H1 (cell line): Measurements from ENCODE around the gene OGFR. TPM values are rescaled to one million over a fixed set of nuclear protein-coding genes. Genes with fewer than 3 reads are reported as not detected.

Source experiments
- CTCF ChIA-PET: fragments of 300-600 bp; sonication (Branson Sonifier 250); formaldehyde crosslinking; loops from one replicate; lab custom pipeline; 2021; ENCODE audit not compliant: partially characterized antibody; lab: Charles Lee
- POLR2A ChIA-PET: fragments of 300-600 bp; sonication (Branson Sonifier 250); formaldehyde crosslinking; loops from one replicate; lab custom pipeline; 2021; ENCODE audit warnings: inconsistent platforms; ENCODE audit not compliant: partially characterized antibody; lab: Charles Lee
- DNase-seq, 2 experiments: peaks; one replicate each; pipeline versions ENCODE4 v3.0.0 to v3.0.0-alpha.2; 2010 to 2022; ENCODE audit warnings: low spot score in 2 of 2, low read depth in 1 of 2, mixed read lengths in 1 of 2
- FAIRE-seq: peaks from 2 replicates; lab custom pipeline; 2011; peaks lifted over from hg19 to GRCh38; lab: Jason Lieb, UNC
- H2AFZ ChIP-seq: 2 replicates; pipeline ENCODE4 v1.8.1; 2012; ENCODE audit warnings: low read length, inconsistent platforms
- H2AK5ac ChIP-seq: 2 replicates; pipeline ENCODE4 v1.6.1; 2013; ENCODE audit warnings: low read depth, low read length
- H2BK120ac ChIP-seq: replicated peaks from 2 replicates; pipeline ENCODE3; 2013; ENCODE audit warnings: low read depth, low read length, inconsistent platforms
- H2BK12ac ChIP-seq: 2 replicates; pipeline ENCODE4 v1.6.1; 2013; ENCODE audit warnings: low read depth, low read length
- H2BK15ac ChIP-seq: 2 replicates; pipeline ENCODE4 v1.6.1; 2013; ENCODE audit warnings: low read length
- H2BK20ac ChIP-seq: 2 replicates; pipeline ENCODE4 v1.6.1; 2013; ENCODE audit warnings: low read length
- H2BK5ac ChIP-seq: 2 replicates; pipeline ENCODE4 v1.6.1; 2013; ENCODE audit warnings: low read depth, low read length
- H3K14ac ChIP-seq: 2 replicates; pipeline ENCODE4 v1.6.1; 2013; ENCODE audit warnings: inconsistent platforms; ENCODE audit not compliant: insufficient read length
- H3K18ac ChIP-seq: 2 replicates; pipeline ENCODE4 v1.6.1; 2013; ENCODE audit warnings: low read length; ENCODE audit errors: extremely low read depth
- H3K23ac ChIP-seq: 2 replicates; pipeline ENCODE4 v1.6.1; 2013; ENCODE audit warnings: inconsistent platforms; ENCODE audit not compliant: insufficient read length
- H3K23me2 ChIP-seq: 2 replicates; pipeline ENCODE4 v1.6.1; 2013; ENCODE audit warnings: low read depth, low read length
- H3K27ac ChIP-seq: 2 replicates; pipeline ENCODE4 v1.6.1; 2011; ENCODE audit warnings: low read depth, low read length, inconsistent platforms
- H3K27me3 ChIP-seq, 4 experiments: replicated peaks in 1 of 4; 1 replicate in 1 of 4; 2 replicates in 3 of 4; pipeline versions ENCODE4 v1.6.1 to v1.8.1; 2011 to 2013; ENCODE audit warnings: low read length in 3 of 4, mild to moderate bottlenecking in 3 of 4, inconsistent platforms in 2 of 4, mixed read lengths in 2 of 4, moderate library complexity in 1 of 4; ENCODE audit not compliant: control insufficient read depth in 3 of 4, insufficient read depth in 3 of 4; ENCODE audit errors: extremely low read depth in 1 of 4
- H3K36me3 ChIP-seq, 4 experiments: 2 replicates each; pipeline versions ENCODE4 v1.6.1 to v1.8.1; 2011 to 2013; ENCODE audit warnings: mild to moderate bottlenecking in 4 of 4, low read length in 3 of 4, moderate library complexity in 2 of 4, control low read depth in 1 of 4, inconsistent platforms in 1 of 4; ENCODE audit not compliant: insufficient read depth in 4 of 4, control insufficient read depth in 2 of 4
- H3K4ac ChIP-seq: replicated peaks from 2 replicates; pipeline ENCODE3; 2013; ENCODE audit warnings: low read length, low read depth, mixed read lengths, inconsistent platforms; ENCODE audit not compliant: insufficient read length
- H3K4me1 ChIP-seq, 4 experiments: replicated peaks in 1 of 4; 1 replicate in 1 of 4; 2 replicates in 3 of 4; pipeline versions ENCODE4 v1.6.1 to v1.8.1; 2011 to 2013; ENCODE audit warnings: low read length in 3 of 4, inconsistent platforms in 2 of 4, mixed read lengths in 1 of 4; ENCODE audit not compliant: insufficient read depth in 4 of 4, control insufficient read depth in 3 of 4
- H3K4me2 ChIP-seq, 2 experiments: 2 replicates each; pipeline versions ENCODE4 v1.6.1 to v1.8.1; 2011 to 2013; ENCODE audit warnings: low read depth in 2 of 2, low read length in 2 of 2, control low read depth in 1 of 2, inconsistent platforms in 1 of 2, mild to moderate bottlenecking in 1 of 2; ENCODE audit not compliant: insufficient read depth in 1 of 2
- H3K4me3 ChIP-seq, 4 experiments: fragments of 200-600, 300-600 bp in 1 of 4; sonication (generic), shearing (Covaris generic), sonication (Bioruptor Twin) in 1 of 4; 2 replicates each; pipeline versions ENCODE4 v1.5.1 to v1.8.1; 2011 to 2016; ENCODE audit warnings: low read length in 4 of 4, low read depth in 3 of 4, control low read depth in 2 of 4, inconsistent platforms in 2 of 4, mild to moderate bottlenecking in 2 of 4, mixed read lengths in 1 of 4, moderate library complexity in 1 of 4; ENCODE audit not compliant: insufficient read depth in 2 of 4; ENCODE audit errors: extremely low read depth in 1 of 4
- H3K56ac ChIP-seq: replicated peaks from 2 replicates; pipeline ENCODE3; 2013; ENCODE audit warnings: low read depth, mild to moderate bottlenecking, mixed read lengths, low read length, inconsistent platforms; ENCODE audit not compliant: insufficient read length
- H3K79me1 ChIP-seq: 2 replicates; pipeline ENCODE4 v1.6.1; 2013; ENCODE audit warnings: low read depth, low read length, control low read depth
- H3K79me2 ChIP-seq, 2 experiments: 2 replicates each; pipeline versions ENCODE4 v1.6.1 to v1.8.1; 2012 to 2013; ENCODE audit warnings: low read length in 2 of 2, mild to moderate bottlenecking in 2 of 2, inconsistent platforms in 1 of 2; ENCODE audit not compliant: insufficient read depth in 2 of 2, control insufficient read depth in 1 of 2
- H3K9ac ChIP-seq, 4 experiments: replicated peaks in 1 of 4; 1 replicate in 1 of 4; 2 replicates in 3 of 4; pipeline versions ENCODE4 v1.6.1 to v1.8.1; 2011 to 2013; ENCODE audit warnings: low read depth in 3 of 4, low read length in 3 of 4, control low read depth in 2 of 4, mild to moderate bottlenecking in 2 of 4, moderate library complexity in 2 of 4, inconsistent platforms in 1 of 4; ENCODE audit errors: extremely low read depth in 1 of 4
- H3K9me3 ChIP-seq, 2 experiments: 2 replicates each; pipeline versions ENCODE4 v1.6.1 to v1.8.1; 2012 to 2013; ENCODE audit warnings: mild to moderate bottlenecking in 2 of 2, moderate library complexity in 2 of 2, control low read depth in 1 of 2, inconsistent platforms in 1 of 2, low read depth in 1 of 2, low read length in 1 of 2, mixed read lengths in 1 of 2; ENCODE audit not compliant: insufficient read depth in 2 of 2
- H4K20me1 ChIP-seq, 2 experiments: replicated peaks in 1 of 2; 2 replicates each; pipeline versions ENCODE3 to v1.8.1; 2011 to 2013; ENCODE audit warnings: inconsistent platforms in 2 of 2, low read length in 2 of 2, mild to moderate bottlenecking in 1 of 2; ENCODE audit not compliant: insufficient read depth in 2 of 2, control insufficient read depth in 1 of 2
- H4K5ac ChIP-seq: 2 replicates; pipeline ENCODE4 v1.6.1; 2013; ENCODE audit warnings: low read length, low read depth, mixed read lengths, inconsistent platforms; ENCODE audit not compliant: insufficient read length
- H4K8ac ChIP-seq: 2 replicates; pipeline ENCODE4 v1.8.0; 2013; ENCODE audit warnings: mild to moderate bottlenecking, moderate library complexity, low read length, inconsistent platforms; ENCODE audit not compliant: insufficient read depth; ENCODE audit errors: extremely low read depth
- H4K91ac ChIP-seq: replicated peaks from 2 replicates; pipeline ENCODE3; 2013; ENCODE audit warnings: low read length, mixed read lengths, inconsistent platforms; ENCODE audit not compliant: insufficient read length
- CBX8 ChIP-seq: fragments of 300-800, 300-1000 bp; sonication (generic); IDR thresholded peaks from 2 replicates; pipeline ENCODE4 v1.7.1; 2016; ENCODE audit warnings: low read depth, low read length, borderline replicate concordance
- CEBPB ChIP-seq: IDR thresholded peaks from 2 replicates; pipeline ENCODE4 v1.6.1; 2012; ENCODE audit warnings: low read depth, low read length
- KDM4A ChIP-seq: IDR thresholded peaks from one replicate; pipeline ENCODE4 v1.7.1; 2012; ENCODE audit warnings: low read depth, mild to moderate bottlenecking, moderate library complexity, low read length, inconsistent platforms; ENCODE audit not compliant: severe bottlenecking
- POLR2AphosphoS5 ChIP-seq: IDR thresholded peaks from 2 replicates; pipeline ENCODE4 v1.6.1; 2011; ENCODE audit warnings: low read depth, low read length
- RNF2 ChIP-seq: fragments of 200-900, 300-1000 bp; sonication (generic); IDR thresholded peaks from 2 replicates; pipeline ENCODE4 v1.7.1; 2016; ENCODE audit warnings: borderline replicate concordance, low read depth, mild to moderate bottlenecking, antibody characterized with exemption, low read length; ENCODE audit not compliant: poor library complexity, severe bottlenecking; ENCODE audit errors: missing control alignments
- SAP30 ChIP-seq: fragments of 300-600 bp; sonication (generic); IDR thresholded peaks from 2 replicates; pipeline ENCODE4 v1.7.1; 2012; ENCODE audit warnings: low read length, moderate library complexity, mild to moderate bottlenecking, inconsistent platforms; ENCODE audit not compliant: insufficient read depth, insufficient replicate concordance
- SRF ChIP-seq: IDR thresholded peaks from 2 replicates; pipeline ENCODE4 v1.6.1; 2011; ENCODE audit warnings: mild to moderate bottlenecking, low read depth, low read length, moderate library complexity
- TCF12 ChIP-seq: IDR thresholded peaks from 2 replicates; pipeline ENCODE4 v1.6.1; 2011; ENCODE audit warnings: low read depth, mild to moderate bottlenecking, low read length
- YY1 ChIP-seq: IDR thresholded peaks from 2 replicates; pipeline ENCODE4 v1.6.1; 2011; ENCODE audit warnings: low read depth, mild to moderate bottlenecking, low read length
- WGBS, 2 experiments: shearing (Covaris generic) in 1 of 2; methylation state at CpG; one replicate each; pipeline versions ENCODE4 v1.1.6 to v1.1.7; 2013 to 2015; ENCODE audit warnings: low lambda C conversion rate in 2 of 2, mixed read lengths in 2 of 2, inconsistent platforms in 1 of 2, low coverage in 1 of 2, missing lambda C conversion rate in 1 of 2; ENCODE audit not compliant: insufficient replicate concordance in 2 of 2, insufficient coverage in 1 of 2, insufficient read length in 1 of 2; ENCODE audit errors: extremely low coverage in 1 of 2, missing lambda C conversion rate in 1 of 2; 5-methylcytosine and 5-hydroxymethylcytosine counted together
- polyA plus RNA-seq, 7 experiments: library from polyadenylated mRNA; depleted of rRNA in 3 of 7; stranded (reverse) in 5 of 7; unstranded in 2 of 7; fragments of >200 nt in 5 of 7; fragments of 200-250 nt in 2 of 7; gene quantifications; 1 replicate in 5 of 7; 2 replicates in 1 of 7; 4 replicates in 1 of 7; pipeline versions ENCODE4 v1.2.1 to v1.2.3, GENCODE V29; 2011 to 2013; ENCODE audit warnings: missing spikeins in 2 of 7, mixed read lengths in 2 of 7
- total RNA-seq: library from RNA; stranded (reverse); fragmentation: NEBNext Ultra II Directional; extraction: Animal tissue kit (Norgen Biotek cat#: 25700); gene quantifications from 2 replicates; pipeline ENCODE4 v1.2.1, GENCODE V29; 2021
- TF ChIP-seq, protein P1 (sequence below): IDR thresholded peaks from 2 replicates; pipeline ENCODE4 v1.6.1; 2012; ENCODE audit warnings: inconsistent platforms

Gene OGFR
- total and polyA plus RNA-seq, 2 of the 8 experiments (the other 6 are each of a cell fraction or from before 2014, with no cell fraction given), result 13.9 to 25.1 TPM

DNA sequence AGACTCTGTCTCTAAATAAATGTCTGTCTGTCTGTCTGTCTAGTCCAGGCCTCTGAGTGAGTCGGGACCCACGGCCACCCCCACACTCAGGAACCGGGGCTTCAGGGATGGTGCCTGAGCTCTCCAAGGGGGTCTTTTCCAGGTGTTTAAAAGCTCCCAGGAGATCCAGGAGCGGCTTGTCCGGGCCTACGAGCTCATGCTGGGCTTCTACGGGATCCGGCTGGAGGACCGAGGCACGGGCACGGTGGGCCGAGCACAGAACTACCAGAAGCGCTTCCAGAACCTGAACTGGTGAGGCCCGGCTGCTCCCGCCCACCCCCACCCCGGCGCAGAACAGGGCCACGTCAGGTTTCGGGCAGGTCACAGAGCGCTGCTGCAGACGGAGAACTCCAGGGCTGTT lies 6.7 kb downstream of the OGFR start:
- Histone ChIP-seq H3K4me2 (no peak overlapping the region), H3K79me2 (no peaks in the 10 kb centered on the region), H3K23me2 (peaks cover 8% of the 10 kb centered on the region), H3K27ac (no peak overlapping the region), H2BK12ac (no peak overlapping the region), H3K27me3 (peaks cover 0 to 1% (median 0%) of the 10 kb centered on the region in 4 experiments; a peak in 2 of 7 replicates), H3K9me3 (no peaks in the 10 kb centered on the region), H3K23ac (no peak overlapping the region), H2BK5ac (no peak overlapping the region), H2AK5ac (no peak overlapping the region), H3K18ac (no peak overlapping the region), H4K91ac (no peak overlapping the region), H3K36me3 (peaks cover 0 to 20% (median 9%) of the 10 kb centered on the region in 4 experiments; a peak in 4 of 8 replicates), H2BK120ac (no peak overlapping the region), H3K14ac (no peak overlapping the region), H2BK20ac (no peak overlapping the region), H3K56ac (no peak overlapping the region), H4K20me1 (peaks cover 4 to 16% of the 10 kb centered on the region in 2 experiments), H4K5ac (no peak overlapping the region), H3K4me1 (peaks cover 0 to 11% (median 8%) of the 10 kb centered on the region in 4 experiments; a peak in 5 of 7 replicates), H3K4me3 (no peak overlapping the region), H2BK15ac (no peak overlapping the region), H3K79me1 (no peaks in the 10 kb centered on the region), H2AFZ (no peak overlapping the region), H3K9ac (no peak overlapping the region), H3K4ac (no peak overlapping the region), H4K8ac (no peak overlapping the region)
- FAIRE-seq (no peak), DNase-seq (no peak)
- POLR2A ChIA-PET, result no interaction called here
- WGBS, 2 experiments, result 93% methylated on average over 20 of the region's 21 CpGs; no CpG with 5 or more reads in 1 of the 2 experiments
- TF ChIP-seq KDM4A (no peak), CBX8 (no peak), TCF12 (no peak), SRF (no peak), RNF2 (no peak), CEBPB (no peak), YY1 (no peak), SAP30 (no peak), POLR2AphosphoS5 (no peak)
- TF ChIP-seq, protein P1, sequence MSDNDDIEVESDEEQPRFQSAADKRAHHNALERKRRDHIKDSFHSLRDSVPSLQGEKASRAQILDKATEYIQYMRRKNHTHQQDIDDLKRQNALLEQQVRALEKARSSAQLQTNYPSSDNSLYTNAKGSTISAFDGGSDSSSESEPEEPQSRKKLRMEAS, result no peak
- CTCF ChIA-PET, result interaction anchor here (1.3 to 1.9 kb wide), 2 partner anchors 11 to 20 kb away, joined by 4 to 8 read pairs; no protein-coding TSS in a partner anchor
